Liver (tissue), 3 donors: ENCODE data around the gene LMX1B.

Experiments
- EGR1 ChIP-seq, 2 donors: IDR thresholded peaks; 2 replicates each; pipeline ENCODE4 v1.6.1; 2016 to 2018; ENCODE audit warnings: antibody characterized with exemption in 2 of 2, low read depth in 2 of 2
- GABPA ChIP-seq, 2 donors: IDR thresholded peaks in 1 of 2; conservative IDR thresholded peaks in 1 of 2; 2 replicates each; pipeline ENCODE4 v1.6.1; 2016; ENCODE audit warnings: antibody characterized with exemption in 2 of 2, mild to moderate bottlenecking in 1 of 2, moderate library complexity in 1 of 2
- NR2F2 ChIP-seq: IDR thresholded peaks from 2 replicates; pipeline ENCODE4 v1.6.1; 2016; ENCODE audit warnings: antibody characterized with exemption
- SP1 ChIP-seq: IDR thresholded peaks from 2 replicates; pipeline ENCODE4 v1.6.1; 2018; ENCODE audit warnings: antibody characterized with exemption, mild to moderate bottlenecking
- TAF1 ChIP-seq: conservative IDR thresholded peaks from 2 replicates; pipeline ENCODE4 v1.6.1; 2016; ENCODE audit warnings: antibody characterized with exemption, mild to moderate bottlenecking
- YY1 ChIP-seq: IDR thresholded peaks from 2 replicates; pipeline ENCODE4 v1.6.1; 2016; ENCODE audit warnings: antibody characterized with exemption, mild to moderate bottlenecking
- TF ChIP-seq, protein P1 (sequence below): fragments of 150-350 bp; IDR thresholded peaks from 2 replicates; pipeline ENCODE4 v1.5.1; 2017; ENCODE audit warnings: improper control_type of control experiment, low read depth, low read length; ENCODE audit not compliant: missing input control
- donor health status: healthy.
- donor health status: healthy.

GRCh38 chr9:126607086-126607485 is 6.6 kb upstream of the LMX1B start:
- TF ChIP-seq EGR1 (IDR thresholded peaks at IDR 0.05; ENCODE audit: low read depth in 2 of 2) (no peak), NR2F2 (no peak), TAF1 (no peak), GABPA (IDR thresholded peaks at IDR 0.05 in 1 of 2, conservative IDR thresholded peaks at IDR 0.05 in 1 of 2) (no peak), YY1 (no peak), SP1 (no peak)
- TF ChIP-seq, protein P1, sequence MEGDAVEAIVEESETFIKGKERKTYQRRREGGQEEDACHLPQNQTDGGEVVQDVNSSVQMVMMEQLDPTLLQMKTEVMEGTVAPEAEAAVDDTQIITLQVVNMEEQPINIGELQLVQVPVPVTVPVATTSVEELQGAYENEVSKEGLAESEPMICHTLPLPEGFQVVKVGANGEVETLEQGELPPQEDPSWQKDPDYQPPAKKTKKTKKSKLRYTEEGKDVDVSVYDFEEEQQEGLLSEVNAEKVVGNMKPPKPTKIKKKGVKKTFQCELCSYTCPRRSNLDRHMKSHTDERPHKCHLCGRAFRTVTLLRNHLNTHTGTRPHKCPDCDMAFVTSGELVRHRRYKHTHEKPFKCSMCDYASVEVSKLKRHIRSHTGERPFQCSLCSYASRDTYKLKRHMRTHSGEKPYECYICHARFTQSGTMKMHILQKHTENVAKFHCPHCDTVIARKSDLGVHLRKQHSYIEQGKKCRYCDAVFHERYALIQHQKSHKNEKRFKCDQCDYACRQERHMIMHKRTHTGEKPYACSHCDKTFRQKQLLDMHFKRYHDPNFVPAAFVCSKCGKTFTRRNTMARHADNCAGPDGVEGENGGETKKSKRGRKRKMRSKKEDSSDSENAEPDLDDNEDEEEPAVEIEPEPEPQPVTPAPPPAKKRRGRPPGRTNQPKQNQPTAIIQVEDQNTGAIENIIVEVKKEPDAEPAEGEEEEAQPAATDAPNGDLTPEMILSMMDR = no peak
